IMR-90 (cell line): ENCODE measurements around the gene WNK1. TPM values are rescaled to one million over a fixed set of nuclear protein-coding genes. Genes with fewer than 3 reads are reported as not detected.

Experiments used
- ATAC-seq: fragments of 200-7000 bp; cut with Tn5 transposase; 2 replicates; pipeline ENCODE4 v1.9.1; 2020; ENCODE audit warnings: low read depth, mild to moderate bottlenecking, moderate library complexity
- BruUV-seq: library from RNA; stranded (reverse); fragments of 400-500 nt; replicated peaks from 2 replicates; lab custom pipeline; 2021; lab: Mats Ljungman, UMichigan
- CTCF ChIA-PET: fragments of 300-600 bp; formaldehyde crosslinking; extraction: SDS; loops from one replicate; lab custom pipeline; 2021; ENCODE audit warnings: antibody characterized with exemption; lab: Yijun Ruan, JAX
- POLR2A ChIA-PET: fragments of 300-600 bp; sonication (Branson Sonifier 250); formaldehyde crosslinking; loops from one replicate; lab custom pipeline; 2022; ENCODE audit warnings: antibody characterized with exemption; ENCODE audit not compliant: unreplicated experiment; lab: Charles Lee
- DNase-seq: peaks from one replicate; pipeline ENCODE4 v3.0.0; 2013
- H2AFZ ChIP-seq: replicated peaks from 2 replicates; pipeline ENCODE3; 2013; ENCODE audit warnings: low read length, mild to moderate bottlenecking; ENCODE audit not compliant: poor library complexity
- H2AK5ac ChIP-seq: 2 replicates; pipeline ENCODE4 v1.6.1; 2013; ENCODE audit warnings: low read depth, low read length, inconsistent platforms
- H2AK9ac ChIP-seq: replicated peaks from 2 replicates; pipeline ENCODE3; 2013; ENCODE audit warnings: mild to moderate bottlenecking, low read depth, low read length, moderate library complexity; ENCODE audit not compliant: poor library complexity
- H2BK120ac ChIP-seq: 2 replicates; pipeline ENCODE4 v1.6.1; 2013; ENCODE audit warnings: low read depth, low read length, inconsistent platforms
- H2BK15ac ChIP-seq: 3 replicates; pipeline ENCODE4 v1.6.1; 2013; ENCODE audit warnings: low read depth, low read length, inconsistent platforms
- H2BK20ac ChIP-seq: 2 replicates; pipeline ENCODE4 v1.6.1; 2013; ENCODE audit warnings: low read depth, mild to moderate bottlenecking, inconsistent platforms, low read length, moderate library complexity
- H2BK5ac ChIP-seq: 2 replicates; pipeline ENCODE4 v1.6.1; 2013; ENCODE audit warnings: mild to moderate bottlenecking, low read depth, low read length, inconsistent platforms; ENCODE audit not compliant: poor library complexity, severe bottlenecking
- H3K14ac ChIP-seq: replicated peaks from 2 replicates; pipeline ENCODE4 v1.6.1; 2013; ENCODE audit warnings: low read depth, low read length, inconsistent platforms
- H3K18ac ChIP-seq: 2 replicates; pipeline ENCODE4 v1.6.1; 2013; ENCODE audit warnings: low read depth, low read length, control low read depth
- H3K23ac ChIP-seq: 2 replicates; pipeline ENCODE4 v1.6.1; 2013; ENCODE audit warnings: low read depth, low read length, inconsistent platforms
- H3K27ac ChIP-seq: 2 replicates; pipeline ENCODE4 v1.5.1; 2013; ENCODE audit warnings: mild to moderate bottlenecking, control low read depth, low read length; ENCODE audit not compliant: insufficient read depth
- H3K27me3 ChIP-seq: 2 replicates; pipeline ENCODE4 v1.6.1; 2013; ENCODE audit warnings: low read length; ENCODE audit not compliant: control insufficient read depth, insufficient read depth
- H3K36me3 ChIP-seq: 2 replicates; pipeline ENCODE4 v1.6.1; 2013; ENCODE audit warnings: low read length, mixed read lengths; ENCODE audit not compliant: control insufficient read depth, insufficient read depth
- H3K4ac ChIP-seq: 2 replicates; pipeline ENCODE4 v1.6.1; 2013; ENCODE audit warnings: low read depth, low read length, inconsistent platforms
- H3K4me1 ChIP-seq: 2 replicates; pipeline ENCODE4 v1.6.1; 2013; ENCODE audit warnings: low read length, mixed read lengths; ENCODE audit not compliant: control insufficient read depth, insufficient read depth
- H3K4me2 ChIP-seq: 2 replicates; pipeline ENCODE4 v1.6.1; 2013; ENCODE audit warnings: low read depth, mild to moderate bottlenecking, control low read depth, low read length, moderate library complexity
- H3K4me3 ChIP-seq: 2 replicates; pipeline ENCODE4 v1.5.1; 2013; ENCODE audit warnings: low read depth, mild to moderate bottlenecking, control low read depth, low read length, moderate library complexity; ENCODE audit not compliant: insufficient read depth
- H3K56ac ChIP-seq: 2 replicates; pipeline ENCODE4 v1.6.1; 2013; ENCODE audit warnings: low read length, inconsistent platforms; ENCODE audit not compliant: insufficient read depth; ENCODE audit errors: extremely low read depth
- H3K79me1 ChIP-seq, 2 experiments: 2 replicates each; pipeline ENCODE4 v1.6.1; 2013; ENCODE audit warnings: low read length in 2 of 2, inconsistent platforms in 1 of 2, low read depth in 1 of 2
- H3K9ac ChIP-seq: 2 replicates; pipeline ENCODE4 v1.6.1; 2013; ENCODE audit warnings: low read depth, low read length, control low read depth
- H3K9me1 ChIP-seq: 2 replicates; pipeline ENCODE4 v1.6.1; 2013; ENCODE audit warnings: low read length, inconsistent platforms; ENCODE audit not compliant: insufficient read depth
- H3K9me3 ChIP-seq: 2 replicates; pipeline ENCODE4 v1.6.1; 2013; ENCODE audit warnings: low read length; ENCODE audit not compliant: control insufficient read depth, insufficient read depth
- H4K20me1 ChIP-seq: 2 replicates; pipeline ENCODE4 v1.6.1; 2013; ENCODE audit warnings: low read length, inconsistent platforms; ENCODE audit not compliant: insufficient read depth
- H4K5ac ChIP-seq: 2 replicates; pipeline ENCODE4 v1.6.1; 2013; ENCODE audit warnings: mild to moderate bottlenecking, low read depth, low read length, control low read depth
- H4K8ac ChIP-seq, 2 experiments: 2 replicates each; pipeline ENCODE4 v1.6.1; 2013; ENCODE audit warnings: low read depth in 2 of 2, low read length in 2 of 2, control low read depth in 1 of 2, inconsistent platforms in 1 of 2
- H4K91ac ChIP-seq: 2 replicates; pipeline ENCODE4 v1.6.1; 2013; ENCODE audit warnings: low read depth, low read length, inconsistent platforms; ENCODE audit not compliant: insufficient read depth
- BHLHE40 ChIP-seq: fragments of 150-350 bp; IDR thresholded peaks from 2 replicates; pipeline ENCODE4 v1.6.1; 2016; ENCODE audit warnings: mild to moderate bottlenecking, low read depth, low read length
- CTCF ChIP-seq: conservative IDR thresholded peaks from 2 replicates; pipeline ENCODE4 v1.5.1; 2012; ENCODE audit warnings: mild to moderate bottlenecking, low read depth, low read length, improper control_type of control experiment
- POLR2A ChIP-seq: IDR thresholded peaks from 2 replicates; pipeline ENCODE4 v1.6.1; 2012; ENCODE audit warnings: mild to moderate bottlenecking, low read depth, low read length
- RCOR1 ChIP-seq: IDR thresholded peaks from 2 replicates; pipeline ENCODE4 v1.6.1; 2012; ENCODE audit warnings: mild to moderate bottlenecking, low read length, improper control_type of control experiment; ENCODE audit not compliant: insufficient replicate concordance
- USF2 ChIP-seq: fragments of 150-350 bp; IDR thresholded peaks from 2 replicates; pipeline ENCODE4 v1.6.1; 2017; ENCODE audit warnings: mild to moderate bottlenecking, antibody characterized with exemption, low read length, low read depth
- WGBS, 2 experiments: methylation state at CpG; one replicate each; pipeline versions ENCODE4 v1.1.5 to v1.1.7; 2013; ENCODE audit warnings: missing lambda C conversion rate in 2 of 2; ENCODE audit not compliant: insufficient read length in 1 of 2; ENCODE audit errors: extremely low coverage in 2 of 2; 5-methylcytosine and 5-hydroxymethylcytosine counted together
- dilution Hi-C: fragments of 300-500 bp; cut with HindIII; formaldehyde crosslinking; loops from one replicate; pipeline ENCODE4 v1.14.3; 2018; ENCODE audit warnings: low sequenced_read_pairs; ENCODE audit not compliant: unreplicated experiment
- in situ Hi-C: fragments of 300-500 bp; cut with MboI; formaldehyde crosslinking; loops from 3 replicates; pipeline ENCODE4 v1.14.3; 2019; ENCODE audit warnings: low sequenced_read_pairs, inconsistent platforms, mixed read lengths
- intact Hi-C: fragments of 100-400 bp; cut with micrococcal nuclease; formaldehyde crosslinking; loops from 2 replicates; pipeline ENCODE4 v1.10.0; 2022
- polyA plus RNA-seq, 3 experiments: library from polyadenylated mRNA; depleted of rRNA; stranded (reverse); fragments of >200 nt; gene quantifications; 2 replicates each; pipeline ENCODE4 v1.2.3, GENCODE V29; 2012; ENCODE audit warnings: low replicate concordance in 1 of 3
- total RNA-seq: library from RNA; depleted of rRNA; stranded (reverse); fragments of >200 nt; gene quantifications from 2 replicates; pipeline ENCODE4 v1.2.3, GENCODE V29; 2012

Gene WNK1
- total and polyA plus RNA-seq, 2 of the 4 experiments (the other 2 are of a cell fraction): 36.9 to 42.8 TPM

GRCh38 chr12:936377-937345, 184.3 kb downstream of the WNK1 start:
- ChIA-PET CTCF (no interaction called here), POLR2A (no interaction called here)
- Histone ChIP-seq H3K4ac (no peak overlapping the region), H2BK5ac (no peak overlapping the region), H2AK9ac (no peak overlapping the region), H3K23ac (peak overlapping the region; percentile 18), H3K4me3 (no peak overlapping the region), H3K79me1 (peaks cover 31 to 40% of the 10 kb centered on the region in 2 experiments), H4K91ac (no peak overlapping the region), H4K20me1 (no peaks in the 10 kb centered on the region; the same call in 1 of the 2 replicates), H4K5ac (no peak overlapping the region), H3K56ac (no peak overlapping the region), H3K18ac (no peak overlapping the region), H2BK20ac (no peak overlapping the region), H3K9me1 (peaks cover 13% of the 10 kb centered on the region; the same call in 1 of the 2 replicates), H3K4me1 (no peaks in the 10 kb centered on the region), H3K4me2 (no peak overlapping the region), H4K8ac (no peak overlapping the region), H2BK120ac (no peak overlapping the region), H3K9ac (no peak overlapping the region), H2AK5ac (no peak overlapping the region), H2BK15ac (no peak overlapping the region), H3K9me3 (no peaks in the 10 kb centered on the region), H3K27me3 (no peaks in the 10 kb centered on the region), H2AFZ (no peak overlapping the region), H3K36me3 (peaks cover 13% of the 10 kb centered on the region), H3K27ac (no peak overlapping the region), H3K14ac (no peak overlapping the region)
- WGBS, 2 experiments: no CpG with 5 or more reads among the region's 8 CpGs
- dilution Hi-C loops (no loop called here), in situ Hi-C loops (no loop called here), intact Hi-C loops (loop anchor here (10.0 kb wide), 1 partner anchor 52 kb away; no protein-coding TSS in a partner anchor)
- no peak for DNase-seq
- ATAC-seq: no peak
- TF ChIP-seq POLR2A (no peak), USF2 (no peak), RCOR1 (no peak), BHLHE40 (no peak), CTCF (no peak)
- no TSS peak for BruUV-seq
